ENCODE measurements around the gene FAM222A.

DNA sequence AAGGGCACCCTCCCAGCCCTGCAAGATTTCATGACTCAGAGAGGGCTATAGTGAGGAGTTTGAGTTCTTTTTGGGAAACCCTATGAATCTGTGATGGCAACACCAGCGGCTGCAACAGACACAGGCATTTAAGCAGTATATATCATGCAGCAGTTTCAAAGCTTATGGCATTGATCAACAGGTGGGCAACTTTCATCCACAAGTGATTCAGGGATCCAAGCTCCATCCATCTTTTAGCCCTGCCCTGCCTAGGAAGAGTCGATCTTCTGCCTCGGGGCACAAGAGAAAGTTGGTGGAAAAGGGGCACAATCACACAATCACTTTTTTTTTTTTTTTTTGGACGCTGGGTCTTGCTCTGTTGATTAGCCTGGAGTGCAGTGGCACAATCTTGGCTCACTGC is 8.3 kb upstream of the FAM222A start:
- TF ChIP-seq SUZ12 (IDR thresholded peaks at IDR 0.05; ENCODE audit: extremely low read depth, insufficient read depth, insufficient read length), result no peak
- no peak for TF ChIP-seq ZNF274 (IDR thresholded peaks at IDR 0.05; ENCODE audit: low read depth, low read length)

All from NT2/D1 (cell line).